MG63 (cell line): ENCODE data around the gene CACNG5. TPM values are rescaled to one million over a fixed set of nuclear protein-coding genes. Genes with fewer than 3 reads are reported as not detected.

Experiments used
- DNase-seq: peaks from one replicate; pipeline ENCODE4 v3.0.0-alpha.2; 2020
- H3K27me3 ChIP-seq: fragments of 250-450 bp; sonication (Bioruptor Pico); 2 replicates; pipeline ENCODE4 v1.5.1; 2020; ENCODE audit warnings: mild to moderate bottlenecking, moderate library complexity
- H3K36me3 ChIP-seq: fragments of 250-450 bp; sonication (Bioruptor Pico); 2 replicates; pipeline ENCODE4 v1.5.1; 2020; ENCODE audit warnings: mild to moderate bottlenecking, moderate library complexity
- H3K4me3 ChIP-seq: fragments of 250-450 bp; sonication (Bioruptor Pico); 2 replicates; pipeline ENCODE4 v1.5.1; 2020; ENCODE audit warnings: mild to moderate bottlenecking, moderate library complexity
- H3K9me3 ChIP-seq: fragments of 250-450 bp; sonication (Bioruptor Pico); 2 replicates; pipeline ENCODE4 v1.5.1; 2020; ENCODE audit warnings: mild to moderate bottlenecking, moderate library complexity
- total RNA-seq: library from RNA; depleted of rRNA; stranded (reverse); fragments of >200 nt; shearing (Covaris generic); gene quantifications from 2 replicates; pipeline ENCODE4 v1.2.3, GENCODE V29; 2014; ENCODE audit warnings: low replicate concordance

The CACNG5 gene
- total RNA-seq, 1 experiment from 2014 or later, result not detected

GRCh38 chr17:66906321-66907278 is 71.7 kb downstream of the CACNG5 start:
- peak; percentile 72 for DNase-seq
- no peaks in the 10 kb centered on the region for H3K36me3 ChIP-seq
- H3K27me3 ChIP-seq, result peaks cover 2% of the 10 kb centered on the region; the same call in 1 of the 2 replicates
- H3K4me3 ChIP-seq, result no peak overlapping the region
- no peaks in the 10 kb centered on the region for H3K9me3 ChIP-seq

- Histone ChIP-seq H3K9me3 (no peaks in the 10 kb centered on the region), H3K36me3 (no peaks in the 10 kb centered on the region), H3K4me3 (no peak overlapping the region), H3K27me3 (peaks cover 2% of the 10 kb centered on the region; the same call in 1 of the 2 replicates)
- no peak for DNase-seq
Observed at GRCh38 chr17:66909804-66910373, 75.0 kb downstream of the CACNG5 start.

- no peaks in the 10 kb centered on the region for H3K9me3 ChIP-seq
- H3K36me3 ChIP-seq, result no peaks in the 10 kb centered on the region
- H3K4me3 ChIP-seq, result no peak overlapping the region
- no peak for DNase-seq
- H3K27me3 ChIP-seq, result peaks cover 2% of the 10 kb centered on the region; the same call in 1 of the 2 replicates
Observed at GRCh38 chr17:66910651-66911285, 75.9 kb downstream of the CACNG5 start.

GRCh38 chr17:66915204-66915611 is 80.3 kb downstream of the CACNG5 start:
- Histone ChIP-seq H3K36me3 (no peaks in the 10 kb centered on the region), H3K4me3 (no peak overlapping the region), H3K27me3 (no peaks in the 10 kb centered on the region), H3K9me3 (no peaks in the 10 kb centered on the region)
- DNase-seq, result peak; percentile 81

GRCh38 chr17:66915792-66916191 is 80.9 kb downstream of the CACNG5 start:
- H3K4me3 ChIP-seq, result no peak overlapping the region
- no peaks in the 10 kb centered on the region for H3K36me3 ChIP-seq
- no peaks in the 10 kb centered on the region for H3K27me3 ChIP-seq
- H3K9me3 ChIP-seq, result no peaks in the 10 kb centered on the region
- no peak for DNase-seq

- no peak overlapping the region for H3K4me3 ChIP-seq
Observed at GRCh38 chr17:66916946-66917345, 82.0 kb downstream of the CACNG5 start.

GRCh38 chr17:66918896-66919295 is 84.0 kb downstream of the CACNG5 start:
- DNase-seq, result no peak
- no peaks in the 10 kb centered on the region for H3K36me3 ChIP-seq
- H3K27me3 ChIP-seq, result no peaks in the 10 kb centered on the region; the same call in 1 of the 2 replicates
- 0 out of 2 replicates have a peak, but pooled peaks cover 2% of the 10 kb centered on the region for H3K9me3 ChIP-seq
- no peak overlapping the region for H3K4me3 ChIP-seq

More at GRCh38 chr17:66916946-66917345, 82.0 kb downstream of the CACNG5 start:
- 0 out of 2 replicates have a peak, but pooled peaks cover 2% of the 10 kb centered on the region for H3K9me3 ChIP-seq
- H3K36me3 ChIP-seq, result no peaks in the 10 kb centered on the region
- DNase-seq, result no peak
- no peaks in the 10 kb centered on the region for H3K27me3 ChIP-seq

GRCh38 chr17:66920435-66920834 is 85.5 kb downstream of the CACNG5 start:
- 0 out of 2 replicates have a peak, but pooled peaks cover 2% of the 10 kb centered on the region for H3K9me3 ChIP-seq
- no peaks in the 10 kb centered on the region; the same call in 1 of the 2 replicates for H3K27me3 ChIP-seq

GRCh38 chr17:66920950-66921349 is 86.0 kb downstream of the CACNG5 start:
- Histone ChIP-seq H3K27me3 (peaks cover 3% of the 10 kb centered on the region; the same call in 1 of the 2 replicates), H3K36me3 (no peaks in the 10 kb centered on the region), H3K4me3 (no peak overlapping the region), H3K9me3 (0 out of 2 replicates have a peak, but pooled peaks cover 2% of the 10 kb centered on the region)
- no peak for DNase-seq

More at GRCh38 chr17:66920435-66920834, 85.5 kb downstream of the CACNG5 start:
- Histone ChIP-seq H3K36me3 (no peaks in the 10 kb centered on the region), H3K4me3 (no peak overlapping the region)
- no peak for DNase-seq

- no peak overlapping the region for H3K4me3 ChIP-seq
- H3K27me3 ChIP-seq, result peaks cover 10% of the 10 kb centered on the region; the same call in 1 of the 2 replicates
- DNase-seq, result no peak
- 0 out of 2 replicates have a peak, but pooled peaks cover 2% of the 10 kb centered on the region for H3K9me3 ChIP-seq
- H3K36me3 ChIP-seq, result no peaks in the 10 kb centered on the region
Observed at GRCh38 chr17:66923886-66924285, 89.0 kb downstream of the CACNG5 start.

GRCh38 chr17:66925811-66926500 is 91.0 kb downstream of the CACNG5 start:
- Histone ChIP-seq H3K4me3 (no peak overlapping the region), H3K9me3 (0 out of 2 replicates have a peak, but pooled peaks cover 2% of the 10 kb centered on the region), H3K27me3 (peaks cover 10% of the 10 kb centered on the region; the same call in 1 of the 2 replicates), H3K36me3 (no peaks in the 10 kb centered on the region)
- DNase-seq, result no peak

- H3K36me3 ChIP-seq, result no peaks in the 10 kb centered on the region
- no peaks in the 10 kb centered on the region for H3K9me3 ChIP-seq
- no peak for DNase-seq
- H3K27me3 ChIP-seq, result peaks cover 10% of the 10 kb centered on the region; the same call in 1 of the 2 replicates
- H3K4me3 ChIP-seq, result no peak overlapping the region
Observed at GRCh38 chr17:66928949-66929348, 94.0 kb downstream of the CACNG5 start.

- Histone ChIP-seq H3K36me3 (no peaks in the 10 kb centered on the region), H3K9me3 (no peaks in the 10 kb centered on the region), H3K4me3 (no peak overlapping the region), H3K27me3 (peaks cover 10% of the 10 kb centered on the region; the same call in 1 of the 2 replicates)
- DNase-seq, result no peak
Observed at GRCh38 chr17:66929591-66929990, 94.7 kb downstream of the CACNG5 start.

- Histone ChIP-seq H3K36me3 (no peaks in the 10 kb centered on the region), H3K9me3 (no peaks in the 10 kb centered on the region), H3K27me3 (peaks cover 7% of the 10 kb centered on the region; the same call in 1 of the 2 replicates), H3K4me3 (no peak overlapping the region)
- DNase-seq, result peak; percentile 26
Observed at GRCh38 chr17:66930933-66931332, 96.0 kb downstream of the CACNG5 start.

GRCh38 chr17:66932311-66932710 is 97.4 kb downstream of the CACNG5 start:
- Histone ChIP-seq H3K9me3 (peaks cover 3% of the 10 kb centered on the region), H3K4me3 (no peak overlapping the region), H3K27me3 (peaks cover 5% of the 10 kb centered on the region; the same call in 1 of the 2 replicates), H3K36me3 (no peaks in the 10 kb centered on the region)
- DNase-seq, result no peak

- DNase-seq, result no peak
- Histone ChIP-seq H3K27me3 (no peaks in the 10 kb centered on the region), H3K4me3 (no peak overlapping the region), H3K9me3 (peaks cover 3% of the 10 kb centered on the region), H3K36me3 (no peaks in the 10 kb centered on the region)
Observed at GRCh38 chr17:66934040-66934439, 99.1 kb downstream of the CACNG5 start.
